NT2/D1 (cell line): ENCODE measurements around the gene YTHDC1.
"Not testable (repeated sequence)": the region's sequence is repeated elsewhere in the genome, so short reads cannot be mapped to it uniquely, and the experiment has no call there.

Experiments
- DNase-seq: peaks from one replicate; pipeline ENCODE4 v3.0.0-alpha.2; 2011; ENCODE audit warnings: low read depth, low spot score
- H3K27me3 ChIP-seq: 2 replicates; pipeline ENCODE4 v1.6.0; 2011; ENCODE audit warnings: mild to moderate bottlenecking; ENCODE audit not compliant: insufficient read length, insufficient read depth
- H3K36me3 ChIP-seq: 2 replicates; pipeline ENCODE4 v1.6.1; 2011; ENCODE audit warnings: mild to moderate bottlenecking, low read length, mixed read lengths; ENCODE audit not compliant: insufficient read depth, insufficient read length
- H3K4me1 ChIP-seq: 2 replicates; pipeline ENCODE4 v1.5.1; 2011; ENCODE audit not compliant: insufficient read depth, insufficient read length
- H3K4me3 ChIP-seq: 2 replicates; pipeline ENCODE4 v1.5.1; 2011; ENCODE audit warnings: low read depth; ENCODE audit not compliant: insufficient read length
- H3K9ac ChIP-seq: 2 replicates; pipeline ENCODE4 v1.6.0; 2011; ENCODE audit warnings: low read depth; ENCODE audit not compliant: insufficient read length
- H3K9me3 ChIP-seq: 2 replicates; pipeline ENCODE4 v1.5.1; 2011; ENCODE audit warnings: mild to moderate bottlenecking, low read length; ENCODE audit not compliant: insufficient read depth
- SUZ12 ChIP-seq: IDR thresholded peaks from 2 replicates; pipeline ENCODE4 v1.6.1; 2011; ENCODE audit not compliant: insufficient read length, insufficient read depth; ENCODE audit errors: extremely low read depth
- YY1 ChIP-seq: IDR thresholded peaks from 2 replicates; pipeline ENCODE4 v1.6.1; 2011; ENCODE audit not compliant: insufficient read length, insufficient read depth
- ZNF274 ChIP-seq: IDR thresholded peaks from 2 replicates; pipeline ENCODE4 v1.6.1; 2011; ENCODE audit warnings: mild to moderate bottlenecking, low read depth, low read length

YTHDC1 gene

DNA sequence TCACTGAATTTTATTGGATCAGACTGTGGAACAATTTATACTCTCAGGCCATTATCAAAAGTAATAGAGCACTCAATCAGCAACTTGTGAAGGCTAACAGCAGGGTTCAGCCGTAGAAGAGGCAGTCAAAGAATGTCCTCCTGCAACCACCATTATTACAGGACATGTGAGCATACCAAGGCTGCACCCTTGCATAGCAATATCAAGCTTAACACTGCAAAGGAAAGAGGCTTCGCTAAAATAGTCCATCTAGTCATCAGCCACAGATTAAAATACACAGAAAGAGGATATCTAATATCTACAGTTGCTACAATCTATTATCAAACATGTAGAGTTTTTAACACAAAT lies 61.5 kb downstream of the YTHDC1 start:
- Histone ChIP-seq H3K36me3 (no peaks in the 10 kb centered on the region), H3K9ac (no peak overlapping the region), H3K9me3 (no peaks in the 10 kb centered on the region), H3K4me3 (no peak overlapping the region), H3K27me3 (no peaks in the 10 kb centered on the region), H3K4me1 (no peaks in the 10 kb centered on the region)
- DNase-seq: no peak
- TF ChIP-seq ZNF274 (no peak), YY1 (no peak), SUZ12 (no peak)

DNA sequence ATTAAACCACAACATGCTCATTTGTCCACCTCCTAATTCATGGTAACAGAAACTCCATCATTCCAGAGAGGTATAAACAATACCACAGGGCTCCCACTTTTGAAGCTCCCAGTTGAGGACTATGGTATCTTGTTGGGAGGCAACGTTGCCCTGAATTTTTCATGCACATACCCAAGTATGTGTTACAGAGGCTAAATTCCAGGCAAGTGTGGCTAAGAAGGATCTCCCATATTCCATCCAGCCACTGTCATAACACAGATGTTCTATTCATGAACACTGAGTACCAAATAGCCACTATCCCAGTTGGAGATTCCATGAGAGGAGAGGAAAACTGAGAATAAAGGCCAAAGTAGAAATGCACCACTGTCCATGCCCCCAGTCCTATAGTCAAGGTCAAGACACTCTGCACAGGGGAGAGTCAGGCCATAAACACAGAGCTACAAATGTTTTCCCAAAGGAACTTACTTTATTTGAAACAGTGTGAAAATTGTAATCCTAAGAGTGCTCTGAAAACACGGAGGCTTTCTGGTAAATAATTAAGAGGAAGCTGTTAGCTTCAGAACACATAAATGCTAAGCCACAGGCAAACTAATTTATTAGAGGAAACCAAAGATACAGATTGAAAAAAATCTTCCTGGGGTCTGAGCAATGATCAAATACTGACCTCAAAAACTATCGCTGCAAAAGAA lies 62.0 kb downstream of the YTHDC1 start:
- Histone ChIP-seq H3K27me3 (no peaks in the 10 kb centered on the region), H3K9me3 (no peaks in the 10 kb centered on the region), H3K9ac (no peak overlapping the region), H3K4me3 (no peak overlapping the region), H3K36me3 (no peaks in the 10 kb centered on the region), H3K4me1 (no peaks in the 10 kb centered on the region)
- TF ChIP-seq SUZ12 (no peak), ZNF274 (no peak), YY1 (no peak)
- DNase-seq: no peak

DNA sequence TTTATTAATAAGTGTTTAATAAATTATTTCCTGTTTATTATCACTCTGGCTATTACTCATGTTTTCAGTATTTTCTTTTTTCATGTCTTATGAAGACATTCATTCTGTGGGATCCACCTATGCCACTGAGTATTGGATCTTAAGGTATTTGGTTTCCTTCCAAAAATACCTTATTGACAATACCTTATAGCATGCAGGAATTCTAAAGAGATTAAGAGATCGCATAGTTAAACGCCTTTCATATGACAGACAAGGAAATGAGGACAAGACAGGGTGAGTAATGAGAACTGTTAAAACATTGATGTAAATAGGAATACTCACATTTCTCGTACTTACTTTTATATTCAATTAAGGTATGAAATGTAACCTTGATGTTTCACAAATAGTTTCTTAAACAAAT lies 66.2 kb downstream of the YTHDC1 start:
- Histone ChIP-seq H3K9ac (no peak overlapping the region), H3K4me3 (no peak overlapping the region), H3K4me1 (no peaks in the 10 kb centered on the region), H3K9me3 (0 out of 2 replicates have a peak, but pooled peaks cover 5% of the 10 kb centered on the region), H3K36me3 (no peaks in the 10 kb centered on the region), H3K27me3 (no peaks in the 10 kb centered on the region)
- no peak for DNase-seq
- TF ChIP-seq ZNF274 (no peak), YY1 (no peak), SUZ12 (no peak)

DNA sequence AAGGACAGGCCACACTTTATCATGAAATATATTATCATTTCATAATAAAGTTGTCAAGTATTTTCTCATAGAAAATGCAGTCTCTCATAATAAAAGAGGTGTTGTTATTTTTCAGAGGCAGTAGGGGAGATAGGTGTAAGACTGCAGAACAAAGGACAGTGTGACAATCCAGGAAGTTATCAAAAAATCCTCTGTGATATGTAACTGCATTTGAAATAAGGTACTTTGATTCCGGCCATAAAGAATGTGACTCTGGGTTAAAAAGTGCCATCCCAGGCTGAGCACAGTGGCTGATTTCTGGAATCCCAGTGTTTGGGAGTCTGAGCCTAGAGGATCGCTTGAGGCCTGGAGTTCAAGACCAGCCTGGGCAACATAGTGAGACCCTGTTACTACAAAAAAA lies 66.8 kb downstream of the YTHDC1 start:
- no peaks in the 10 kb centered on the region for H3K36me3 ChIP-seq

DNA sequence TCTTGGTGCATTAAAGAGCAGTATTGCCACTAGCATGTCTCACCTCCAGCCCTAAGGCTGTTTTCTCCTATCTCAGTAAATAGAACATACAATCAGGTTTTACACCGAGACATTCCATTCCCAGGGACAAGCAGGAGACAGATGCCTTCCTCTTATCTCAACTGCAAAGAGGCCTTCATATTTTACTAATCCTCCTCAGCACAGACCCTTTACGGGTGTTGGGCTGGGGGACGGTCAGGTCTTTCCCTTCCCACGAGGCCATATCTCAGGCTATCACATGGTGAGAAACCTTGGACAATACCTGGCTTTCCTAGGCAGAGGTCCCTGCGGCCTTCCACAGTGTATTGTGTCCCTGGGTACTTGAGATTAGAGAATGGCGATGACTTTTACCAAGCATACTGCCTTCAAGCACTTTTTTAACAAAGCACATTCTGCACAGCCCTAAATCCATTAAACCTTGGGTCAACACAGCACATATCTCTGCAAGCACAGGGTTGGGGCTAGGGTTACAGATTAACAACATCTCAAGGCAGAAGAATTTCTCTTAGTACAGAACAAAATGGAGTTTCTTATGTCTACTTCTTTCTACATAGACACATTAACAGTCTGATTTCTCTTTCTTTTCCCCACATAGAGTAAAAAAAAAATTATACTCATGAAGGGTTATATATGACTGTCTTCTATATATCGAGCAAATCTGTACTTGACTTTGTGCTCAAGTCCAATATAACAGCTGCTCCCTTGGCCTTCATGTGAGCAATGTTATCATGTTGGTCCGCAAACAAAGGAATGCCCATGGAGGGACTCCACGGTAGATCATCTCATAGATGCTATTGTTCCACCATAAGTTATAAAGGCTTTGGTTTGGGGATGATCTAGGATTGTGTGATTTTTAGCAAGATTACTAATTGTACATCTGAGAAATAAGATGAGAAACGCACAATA lies 67.8 kb downstream of the YTHDC1 start:
- H3K27me3 ChIP-seq, H3K4me3 ChIP-seq, DNase-seq, H3K4me1 ChIP-seq, H3K36me3 ChIP-seq, H3K9ac ChIP-seq, H3K9me3 ChIP-seq: not testable (repeated sequence)

More for the DNA sequence above, 66.8 kb downstream of the YTHDC1 start:
- Histone ChIP-seq H3K9me3 (0 out of 2 replicates have a peak, but pooled peaks cover 5% of the 10 kb centered on the region), H3K4me3 (no peak overlapping the region), H3K9ac (no peak overlapping the region), H3K4me1 (no peaks in the 10 kb centered on the region), H3K27me3 (no peaks in the 10 kb centered on the region)
- TF ChIP-seq YY1 (no peak), ZNF274 (no peak), SUZ12 (no peak)
- no peak for DNase-seq

DNA sequence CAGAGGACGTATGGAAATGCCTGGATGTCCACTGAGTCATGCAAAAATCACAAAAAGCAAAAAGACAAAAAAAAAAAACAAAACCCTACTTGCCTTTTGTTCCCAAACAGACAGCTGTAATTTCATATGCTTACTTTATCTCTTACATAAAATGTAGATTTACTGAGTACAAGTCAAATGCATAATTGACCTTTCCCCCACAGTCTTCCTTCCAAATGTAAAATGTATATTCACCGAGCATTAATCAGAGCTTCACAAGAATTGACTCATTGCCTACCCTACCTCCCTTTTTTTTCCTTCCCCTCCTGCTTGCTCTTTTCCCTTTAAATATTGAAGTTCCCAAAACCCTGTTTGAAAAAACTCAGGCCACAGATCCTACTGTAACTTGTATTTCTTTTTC lies 71.9 kb downstream of the YTHDC1 start:
- H3K27me3 ChIP-seq: no peaks in the 10 kb centered on the region
- no peak overlapping the region for H3K9ac ChIP-seq
- H3K36me3 ChIP-seq: no peaks in the 10 kb centered on the region
- H3K4me3 ChIP-seq: no peak overlapping the region
- H3K9me3 ChIP-seq: peaks cover 19% of the 10 kb centered on the region; the same call in 1 of the 2 replicates
- DNase-seq: no peak
- no peaks in the 10 kb centered on the region for H3K4me1 ChIP-seq
- TF ChIP-seq YY1: no peak
- no peak for TF ChIP-seq ZNF274
- TF ChIP-seq SUZ12: no peak

DNA sequence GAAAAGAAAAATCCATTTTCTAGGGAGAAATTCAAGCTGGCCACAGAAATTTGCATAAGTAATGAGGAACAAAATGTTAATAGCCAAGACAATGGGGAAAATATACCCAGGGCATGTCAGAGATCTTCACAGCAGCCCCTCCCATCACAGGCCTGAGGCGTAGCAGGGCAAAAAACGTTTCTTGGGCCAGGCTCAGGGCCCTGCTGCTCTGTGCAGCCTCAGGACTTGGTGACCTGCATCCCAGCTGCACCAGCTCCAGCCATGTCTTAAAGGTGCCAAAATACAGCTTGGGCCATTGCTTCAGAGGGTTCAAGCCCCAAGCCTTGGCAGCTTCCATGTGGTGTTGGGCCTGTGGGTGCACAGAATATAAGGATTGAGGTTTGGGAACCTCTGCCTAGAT lies 72.3 kb downstream of the YTHDC1 start:
- H3K9ac ChIP-seq: no peak overlapping the region
- H3K27me3 ChIP-seq: no peaks in the 10 kb centered on the region
- no peak for DNase-seq
- H3K36me3 ChIP-seq: no peaks in the 10 kb centered on the region
- peaks cover 19% of the 10 kb centered on the region; the same call in 1 of the 2 replicates for H3K9me3 ChIP-seq
- TF ChIP-seq ZNF274 (no peak), SUZ12 (no peak), YY1 (no peak)
- H3K4me1 ChIP-seq: no peaks in the 10 kb centered on the region
- H3K4me3 ChIP-seq: no peak overlapping the region
